GM12872 (cell line): ENCODE results near the gene EIPR1.

Experiments
- CTCF ChIP-seq: IDR thresholded peaks from 3 replicates; pipeline ENCODE4 v1.5.1; 2011; ENCODE audit warnings: low read depth, mild to moderate bottlenecking, low read length, moderate library complexity; ENCODE audit not compliant: insufficient read depth

Gene EIPR1

GRCh38 chr2:3256605-3257004 is 121.0 kb downstream of the EIPR1 start:
- no peak for TF ChIP-seq CTCF

- no peak for TF ChIP-seq CTCF
Measured at GRCh38 chr2:3256157-3256556, 121.5 kb downstream of the EIPR1 start.

GRCh38 chr2:3254442-3254941 is 123.1 kb downstream of the EIPR1 start:
- TF ChIP-seq CTCF, result no peak

- TF ChIP-seq CTCF, result no peak
Measured at GRCh38 chr2:3253913-3254441, 123.6 kb downstream of the EIPR1 start.

GRCh38 chr2:3251946-3252345 is 125.7 kb downstream of the EIPR1 start:
- no peak for TF ChIP-seq CTCF

GRCh38 chr2:3249476-3249962 is 128.1 kb downstream of the EIPR1 start:
- no peak for TF ChIP-seq CTCF

- no peak for TF ChIP-seq CTCF
Measured at GRCh38 chr2:3248754-3249475, 128.7 kb downstream of the EIPR1 start.
